Measurements from ENCODE around the gene APOOL.
"Not testable (repeated sequence)": the region's sequence is repeated elsewhere in the genome, so short reads cannot be mapped to it uniquely, and the experiment has no call there.

Gene APOOL, protein sequence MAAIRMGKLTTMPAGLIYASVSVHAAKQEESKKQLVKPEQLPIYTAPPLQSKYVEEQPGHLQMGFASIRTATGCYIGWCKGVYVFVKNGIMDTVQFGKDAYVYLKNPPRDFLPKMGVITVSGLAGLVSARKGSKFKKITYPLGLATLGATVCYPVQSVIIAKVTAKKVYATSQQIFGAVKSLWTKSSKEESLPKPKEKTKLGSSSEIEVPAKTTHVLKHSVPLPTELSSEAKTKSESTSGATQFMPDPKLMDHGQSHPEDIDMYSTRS

DNA sequence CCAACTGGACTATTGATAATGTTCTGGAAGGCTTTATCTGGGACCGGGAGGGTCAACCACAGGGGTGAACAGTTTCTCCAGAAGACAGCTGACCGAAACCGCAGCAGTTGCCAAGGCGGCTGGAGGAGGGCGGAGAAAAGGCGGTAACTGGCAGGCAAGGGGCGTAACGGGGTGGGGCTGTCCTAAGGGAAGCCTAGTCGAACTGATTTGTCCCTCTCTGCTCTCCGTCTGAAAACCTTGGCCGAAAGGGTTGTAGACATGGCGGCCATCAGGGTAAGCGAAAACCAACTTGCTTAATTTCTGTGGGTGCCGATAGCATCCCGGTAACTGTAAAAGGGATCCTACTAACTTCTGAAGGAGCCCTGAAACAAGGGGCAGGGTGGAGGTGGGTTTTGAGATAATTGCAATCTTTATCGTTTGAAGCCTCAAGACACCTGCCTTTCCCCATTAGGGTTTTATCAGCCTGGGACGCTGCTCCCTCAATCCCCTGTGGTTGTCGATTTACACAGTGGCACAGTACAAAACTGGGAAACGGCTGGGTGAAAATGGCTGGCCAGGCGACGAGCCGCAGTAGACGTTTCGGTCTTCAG, at the start of gene APOOL:
Gene APOOL (plus strand): TSS at position 223 of the 590 bp plus-strand sequence. CDS start 36 bp downstream, at position 259.
- peak; percentile 92 for DNase-seq

DNA sequence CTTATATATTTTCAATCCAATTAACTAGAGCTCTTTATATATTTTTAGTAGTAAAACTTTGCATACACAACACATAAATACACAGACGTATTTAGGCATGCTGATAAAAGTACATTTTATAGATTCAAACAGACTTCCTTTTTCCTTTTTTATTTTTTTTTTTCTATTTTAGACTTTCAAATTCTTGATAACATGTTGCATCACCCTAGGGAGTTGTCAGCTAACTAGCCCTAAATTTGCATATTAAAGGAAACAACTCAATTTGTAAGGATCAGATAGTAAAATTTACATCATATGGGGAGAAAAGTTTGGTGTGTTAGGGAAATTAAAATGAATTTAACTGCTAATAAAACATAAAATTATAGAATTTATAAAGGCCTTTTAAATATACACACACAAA, 47.4 kb upstream of the APOOL start:
- peak; percentile 2 for DNase-seq

DNA sequence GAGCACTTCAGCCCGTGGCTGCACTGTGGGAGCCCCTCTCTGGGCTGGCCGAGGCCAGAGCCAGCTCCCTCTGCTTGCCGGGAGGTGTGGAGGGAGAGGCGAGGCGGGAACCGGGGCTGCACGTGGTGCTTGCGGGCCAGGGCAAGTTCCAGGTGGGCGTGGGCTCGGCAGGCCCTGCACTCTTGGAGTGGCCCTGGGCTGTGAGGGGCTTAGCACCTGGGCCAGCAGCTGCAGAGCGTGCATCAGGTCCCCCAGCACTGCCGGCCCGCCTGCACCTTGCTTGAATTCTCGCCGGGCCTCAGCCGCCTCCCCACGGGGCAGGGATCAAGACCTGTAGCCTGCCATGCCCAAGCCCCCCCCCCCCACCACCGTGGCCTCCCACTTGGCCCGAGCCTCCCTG, 28.9 kb upstream of the APOOL start:
- no peak for DNase-seq

DNA sequence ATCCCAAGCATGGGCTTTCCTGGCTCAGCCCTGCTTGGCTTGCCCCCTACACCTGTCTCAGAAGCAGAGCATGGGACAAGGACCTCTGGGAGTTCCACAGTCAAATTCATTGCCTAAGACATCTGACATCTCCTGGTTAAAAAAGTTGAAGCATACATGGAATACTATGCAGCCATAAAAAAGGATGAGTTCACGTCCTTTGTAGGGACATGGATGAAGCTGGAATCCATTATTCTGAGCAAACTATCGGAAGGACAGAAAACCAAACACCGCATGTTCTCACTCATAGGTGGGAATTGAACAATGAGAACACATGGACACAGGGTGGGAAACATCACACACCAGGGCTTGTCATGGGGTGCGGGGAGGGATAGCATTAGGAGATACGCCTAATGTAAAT, 11.9 kb upstream of the APOOL start:
- DNase-seq = not testable (repeated sequence)

DNA sequence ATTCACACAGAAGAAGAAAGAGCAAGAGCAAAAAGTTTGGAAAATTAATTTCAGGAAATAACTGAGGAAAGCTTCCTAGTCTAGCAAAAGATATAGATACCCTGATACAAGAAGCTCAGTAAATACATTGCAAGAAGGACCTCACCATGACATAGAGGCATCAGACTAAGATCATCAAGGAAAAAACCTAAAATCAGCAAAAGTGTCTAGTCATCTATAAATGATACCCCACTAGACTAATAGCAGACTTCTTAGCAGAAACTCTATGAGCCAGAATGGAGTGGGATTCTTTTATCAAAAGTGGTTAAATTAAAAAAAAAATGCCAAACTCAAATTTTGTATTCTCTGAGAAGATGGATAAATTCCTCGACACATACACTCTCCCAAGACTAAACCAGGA, 10.5 kb upstream of the APOOL start:
- no peak for DNase-seq

DNA sequence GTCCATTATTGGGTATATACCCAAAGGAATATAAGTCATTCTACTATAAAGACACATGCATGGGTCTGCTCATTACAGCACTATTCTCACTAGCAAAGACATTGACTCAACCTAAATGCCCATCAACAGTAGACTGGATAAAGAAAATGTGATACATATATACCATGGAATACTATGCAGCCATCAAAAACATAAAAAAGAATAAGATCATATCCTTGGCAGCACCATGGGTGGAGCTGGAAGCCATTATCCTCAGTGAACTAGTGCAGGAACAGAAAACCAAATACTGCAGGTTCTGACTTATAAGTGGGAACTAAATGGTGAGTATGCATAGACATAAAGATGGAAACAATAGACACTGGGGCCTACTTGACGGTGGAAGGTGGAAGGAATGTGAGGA, 2.3 kb upstream of the APOOL start:
- DNase-seq = no peak

DNA sequence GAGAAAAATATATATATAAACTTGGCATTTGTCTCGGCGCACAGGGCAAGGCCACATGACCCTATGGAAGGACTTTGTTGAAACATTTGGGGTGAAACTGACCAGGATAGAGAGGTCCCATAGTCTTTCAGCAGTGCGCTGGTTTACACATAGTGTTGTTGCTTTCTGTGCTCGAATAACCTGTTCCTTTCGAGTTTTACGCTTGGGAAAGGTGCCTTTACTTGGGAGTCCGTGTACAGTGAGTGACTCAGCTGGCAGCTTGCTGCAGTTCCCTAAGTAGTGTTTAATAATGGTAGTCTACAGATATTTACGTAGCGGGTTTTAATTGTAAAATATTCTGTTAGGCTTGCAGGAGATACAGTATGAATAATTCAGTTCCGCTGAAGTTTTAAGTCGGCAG, 578 bp downstream of the APOOL start:
- peak; percentile 4 for DNase-seq

DNA sequence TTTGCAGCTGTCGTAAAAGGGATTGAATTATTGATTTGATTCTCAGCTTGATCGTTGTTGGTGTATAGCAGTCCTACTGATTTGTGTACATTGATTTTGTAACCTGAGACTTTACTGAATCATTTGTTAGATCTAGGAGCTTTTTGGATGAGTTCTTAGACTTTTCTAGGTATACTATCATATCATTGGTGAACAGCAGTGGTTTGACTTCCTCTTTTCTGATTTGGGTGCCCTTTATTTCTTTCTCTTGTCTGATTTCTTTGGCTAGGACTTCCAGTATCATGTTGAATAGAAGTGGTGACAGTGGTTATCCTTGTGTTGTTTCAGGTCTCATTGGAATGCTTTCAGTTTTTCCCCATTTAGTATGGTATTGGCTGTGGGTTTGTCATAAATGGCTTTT, 8.4 kb downstream of the APOOL start:
- peak; percentile 4 for DNase-seq

DNA sequence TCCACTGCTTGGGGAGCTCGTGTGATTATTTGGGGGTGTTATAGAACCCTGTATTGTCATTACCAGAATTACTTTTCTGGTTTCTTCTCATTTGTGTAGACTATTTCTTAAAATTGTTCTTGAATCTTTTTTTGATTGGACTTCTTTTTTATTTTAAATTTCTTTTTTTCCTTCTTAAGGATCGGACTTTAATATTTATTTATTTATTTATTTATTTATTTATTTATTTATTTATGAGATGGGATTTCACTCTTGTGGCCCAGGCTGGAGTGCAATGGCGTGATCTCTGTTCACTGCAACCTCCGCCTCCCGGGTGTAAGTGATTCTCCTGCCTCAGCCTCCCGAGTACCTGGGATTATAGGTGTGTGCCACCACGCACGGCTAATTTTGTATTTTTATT, 11.7 kb downstream of the APOOL start:
- DNase-seq = not testable (repeated sequence)

DNA sequence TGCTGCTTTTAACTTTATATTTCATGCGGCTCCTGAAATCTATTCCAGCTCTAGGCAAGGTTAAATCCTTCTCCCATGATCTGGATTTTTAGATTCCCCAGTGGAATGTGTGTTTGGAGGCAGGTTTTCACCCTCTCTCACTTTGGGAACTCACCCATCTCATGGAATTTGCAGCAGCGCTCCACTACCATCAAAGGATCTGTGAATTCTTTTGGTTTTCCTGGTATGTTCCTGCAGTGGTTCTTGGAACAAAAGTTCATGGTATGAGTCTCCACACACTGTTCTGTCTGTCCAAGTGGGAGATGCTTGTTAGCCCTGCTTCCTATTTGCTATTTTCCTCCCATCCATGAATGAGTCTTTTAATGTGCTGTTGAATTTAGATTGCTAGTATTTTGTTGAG, 14.0 kb downstream of the APOOL start:
- no peak for DNase-seq

DNA sequence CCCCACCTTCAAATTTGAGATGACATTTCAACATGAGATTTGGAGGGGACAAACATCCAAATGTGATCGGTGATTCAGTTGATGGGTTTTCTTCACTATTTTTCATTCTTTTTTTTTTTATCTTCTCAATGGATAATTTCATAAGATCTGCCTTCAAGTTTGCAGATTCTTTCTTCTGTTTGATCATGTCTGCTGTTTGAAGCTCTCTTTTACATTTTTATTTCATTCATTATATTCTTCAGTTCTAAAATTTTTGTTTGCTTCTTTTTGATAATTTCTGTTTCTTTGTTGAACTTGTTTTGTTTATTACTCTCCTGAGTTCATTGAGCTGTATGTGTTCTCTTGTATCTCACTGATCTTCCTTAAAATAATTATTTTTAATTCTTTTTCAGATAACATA, 14.8 kb downstream of the APOOL start:
- no peak for DNase-seq

DNA sequence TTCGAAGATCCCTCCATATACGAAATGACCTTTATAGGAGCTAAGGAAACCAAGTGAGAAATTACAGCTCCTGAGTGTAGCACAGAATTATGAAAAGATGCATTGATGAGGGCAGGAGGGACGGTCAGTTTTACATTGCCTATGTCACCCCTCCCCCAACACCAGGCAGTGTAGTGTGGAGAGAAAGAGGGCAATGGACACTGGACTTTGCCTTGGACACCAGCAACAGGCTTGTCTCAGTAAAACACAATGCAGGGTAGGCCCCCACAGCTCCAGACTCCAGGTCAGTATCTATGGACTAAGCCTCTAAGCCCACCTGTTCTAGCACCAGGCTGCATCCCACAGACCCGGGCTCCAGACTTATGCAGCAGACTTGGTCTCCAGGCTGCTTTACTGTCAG, 16.5 kb downstream of the APOOL start:
- DNase-seq = no peak

DNA sequence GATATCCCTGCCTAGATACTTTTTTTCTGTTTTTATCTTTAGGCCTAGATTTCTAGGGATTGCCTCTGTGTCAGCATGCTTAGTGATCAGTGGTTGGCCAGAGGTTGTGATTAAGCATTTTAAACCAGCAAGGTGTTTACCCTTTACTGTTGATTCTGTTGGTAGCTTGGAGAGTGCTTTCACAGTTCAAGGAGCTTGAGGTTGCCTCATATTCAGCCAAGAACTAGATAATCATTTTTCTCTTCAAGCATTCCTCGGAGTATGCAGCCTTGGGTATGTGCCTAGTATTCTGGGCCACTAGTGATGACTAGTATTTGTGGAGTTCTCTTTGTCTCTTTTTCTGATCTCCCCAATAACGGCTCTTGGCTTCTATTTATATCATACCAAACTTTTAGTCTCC, 20.4 kb downstream of the APOOL start:
- DNase-seq = peak; percentile 15

DNA sequence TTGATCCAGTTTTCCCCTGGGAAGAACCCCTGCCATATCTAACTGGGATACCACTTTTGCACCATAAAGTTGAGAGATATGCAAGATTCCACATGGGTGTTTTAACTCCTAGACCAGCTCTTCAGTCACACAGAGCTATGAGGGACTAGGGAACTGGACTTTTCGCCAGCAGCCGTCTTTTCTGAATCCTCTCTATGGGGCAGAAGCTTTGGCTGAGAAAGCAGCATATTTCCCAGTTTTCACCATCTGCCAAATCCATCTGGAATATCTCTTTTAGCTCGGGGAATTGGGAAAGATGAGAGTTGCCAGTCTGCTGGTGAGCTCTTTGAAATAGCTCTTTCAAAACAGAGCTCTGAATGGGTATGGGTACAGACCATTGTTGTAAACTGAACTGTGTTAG, 20.9 kb downstream of the APOOL start:
- DNase-seq = no peak

DNA sequence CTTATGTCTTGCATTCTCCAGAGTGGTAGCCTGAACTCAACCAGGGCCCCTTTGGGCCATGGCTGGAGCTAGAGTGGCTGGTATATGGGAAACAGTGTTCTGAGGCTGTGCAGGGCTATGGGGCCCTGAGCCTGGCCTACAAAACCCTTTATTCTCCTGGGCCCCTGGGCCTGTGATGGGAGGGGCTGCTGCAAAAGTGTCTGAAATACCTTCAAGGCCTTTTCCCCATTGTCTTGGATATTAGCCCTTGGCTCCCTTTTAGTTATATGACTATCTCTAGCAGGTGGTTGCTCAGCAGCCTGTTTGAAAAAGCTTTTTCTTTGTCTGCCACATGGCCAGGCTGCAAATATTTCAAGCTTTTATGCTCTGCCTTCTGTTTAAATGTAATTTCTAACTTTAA, 22.5 kb downstream of the APOOL start:
- DNase-seq = no peak

DNA sequence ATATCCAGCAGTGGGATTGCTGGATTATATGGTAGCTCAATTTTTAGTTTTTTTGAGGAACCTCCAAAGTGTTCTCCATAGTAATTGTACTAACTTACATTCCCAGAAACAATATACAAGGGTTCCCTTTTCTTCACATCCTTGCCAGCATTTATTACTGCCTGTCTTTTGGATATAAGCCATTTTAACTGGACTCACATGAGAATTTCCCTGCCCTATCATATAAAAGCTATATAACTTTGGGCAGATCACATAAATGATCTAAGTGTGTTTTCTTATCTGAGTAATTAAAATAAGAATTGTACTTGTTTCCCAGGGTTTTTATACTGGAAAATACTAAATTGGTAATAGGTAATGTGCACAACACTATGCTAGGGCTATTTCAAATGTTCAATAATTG, 25.4 kb downstream of the APOOL start:
- DNase-seq = no peak

DNA sequence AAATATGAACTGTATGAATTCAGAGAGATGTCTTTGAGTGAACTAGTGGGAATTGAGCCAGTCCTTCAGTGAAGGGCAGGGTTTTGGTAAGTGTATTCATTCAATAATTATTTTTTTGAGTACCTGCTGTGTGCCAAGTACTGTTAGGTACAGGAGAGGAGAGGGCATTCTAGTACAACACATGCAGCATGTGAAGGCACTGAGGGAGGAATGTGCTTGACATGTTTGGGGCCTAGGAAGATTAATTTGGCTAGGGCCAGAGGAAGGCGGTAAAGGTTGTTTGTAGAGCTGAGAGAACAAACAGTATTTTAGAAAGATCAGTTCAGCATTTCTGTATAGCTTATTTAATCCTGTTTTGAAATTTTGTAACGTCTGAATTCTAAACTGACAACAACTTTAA, 27.8 kb downstream of the APOOL start:
- DNase-seq = no peak

DNA sequence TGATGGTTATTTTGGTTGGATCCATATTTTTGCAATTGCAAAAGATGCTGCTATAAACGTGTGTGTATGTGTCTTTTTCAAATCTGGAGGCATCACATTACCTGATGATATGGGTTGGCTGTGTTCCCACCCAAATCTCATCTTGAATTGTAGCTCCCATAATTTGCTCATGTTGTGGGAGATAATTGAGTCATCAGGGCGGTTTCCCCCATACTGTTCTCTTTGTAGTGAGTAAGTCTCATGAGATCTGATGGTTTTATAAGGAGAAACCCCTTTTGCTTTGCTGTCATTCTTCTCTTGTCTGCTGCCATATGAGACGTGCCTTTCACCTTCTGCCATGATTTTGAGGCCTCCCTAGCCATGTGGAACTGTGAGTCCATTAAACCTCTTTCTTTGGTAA, 33.4 kb downstream of the APOOL start:
- peak; percentile 6 for DNase-seq

DNA sequence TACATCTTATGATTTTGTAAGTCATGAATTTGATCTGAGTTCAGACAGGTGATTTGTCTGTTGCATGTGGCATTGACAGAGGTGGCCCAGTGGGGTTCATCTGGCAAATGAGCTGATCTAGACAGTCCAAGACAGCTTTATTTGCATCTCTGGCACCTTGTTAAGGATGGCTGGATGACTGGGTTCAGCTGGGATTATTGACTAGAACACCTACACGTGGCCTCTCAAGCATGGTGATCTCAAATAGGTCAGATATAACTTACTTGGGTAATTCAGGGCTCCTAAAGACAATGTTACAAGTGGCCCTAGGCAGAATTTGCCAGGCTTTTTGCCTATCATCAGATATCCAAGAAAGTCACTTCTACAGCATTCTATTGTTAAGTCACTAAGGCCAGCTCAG, 48.0 kb downstream of the APOOL start:
- DNase-seq = no peak

DNA sequence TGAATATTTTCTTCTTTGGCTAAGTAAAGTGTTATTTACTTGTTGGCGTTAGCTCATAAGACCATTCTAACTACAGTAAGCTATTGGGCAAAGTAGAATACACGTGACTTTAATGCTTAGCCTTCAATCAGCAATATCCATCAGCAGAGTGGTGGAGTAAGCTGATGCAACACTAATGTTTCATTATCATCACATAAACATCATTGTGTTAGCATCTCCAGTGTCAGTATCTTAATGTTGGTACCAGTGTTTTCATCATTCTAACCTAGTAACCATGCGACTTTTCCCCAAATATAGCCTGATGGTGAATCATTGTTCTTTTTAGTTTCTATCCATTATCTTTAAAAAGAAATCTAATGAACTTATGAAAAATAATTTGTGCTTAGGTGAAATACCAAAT, 48.5 kb downstream of the APOOL start:
- no peak for DNase-seq

DNA sequence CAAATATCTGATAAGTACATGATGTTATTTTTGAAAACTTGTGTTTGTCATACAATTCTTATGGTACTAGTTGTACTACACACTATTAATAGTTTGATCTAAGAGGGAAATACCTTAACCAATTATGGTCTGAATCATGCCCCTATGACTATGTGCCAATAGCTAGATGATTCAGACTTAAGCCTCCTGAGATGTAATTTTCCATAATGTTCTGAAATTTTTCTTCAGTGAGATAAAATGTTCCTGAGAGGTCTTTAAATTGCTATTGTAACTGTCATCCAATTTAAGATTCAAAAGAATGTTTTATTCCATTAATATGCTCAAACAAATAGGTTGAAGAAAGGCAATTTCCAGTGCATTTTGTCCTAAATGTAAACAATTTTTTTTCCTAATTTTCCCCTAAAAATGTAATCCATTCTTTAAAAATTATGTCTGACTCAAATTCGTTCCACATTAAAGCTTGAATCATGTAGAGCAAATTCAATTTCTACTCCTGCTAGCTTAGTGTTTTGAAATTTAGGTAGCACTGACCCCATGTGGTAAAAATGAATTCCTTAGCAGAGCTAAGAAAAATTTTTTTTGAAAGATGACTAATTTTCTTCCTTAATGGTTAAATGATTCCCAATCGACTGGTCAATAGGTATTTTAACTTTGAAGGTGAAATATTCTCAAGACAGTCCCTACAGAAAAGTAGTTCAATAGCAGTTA, 49.1 kb downstream of the APOOL start:
- peak; percentile 22 for DNase-seq

DNA sequence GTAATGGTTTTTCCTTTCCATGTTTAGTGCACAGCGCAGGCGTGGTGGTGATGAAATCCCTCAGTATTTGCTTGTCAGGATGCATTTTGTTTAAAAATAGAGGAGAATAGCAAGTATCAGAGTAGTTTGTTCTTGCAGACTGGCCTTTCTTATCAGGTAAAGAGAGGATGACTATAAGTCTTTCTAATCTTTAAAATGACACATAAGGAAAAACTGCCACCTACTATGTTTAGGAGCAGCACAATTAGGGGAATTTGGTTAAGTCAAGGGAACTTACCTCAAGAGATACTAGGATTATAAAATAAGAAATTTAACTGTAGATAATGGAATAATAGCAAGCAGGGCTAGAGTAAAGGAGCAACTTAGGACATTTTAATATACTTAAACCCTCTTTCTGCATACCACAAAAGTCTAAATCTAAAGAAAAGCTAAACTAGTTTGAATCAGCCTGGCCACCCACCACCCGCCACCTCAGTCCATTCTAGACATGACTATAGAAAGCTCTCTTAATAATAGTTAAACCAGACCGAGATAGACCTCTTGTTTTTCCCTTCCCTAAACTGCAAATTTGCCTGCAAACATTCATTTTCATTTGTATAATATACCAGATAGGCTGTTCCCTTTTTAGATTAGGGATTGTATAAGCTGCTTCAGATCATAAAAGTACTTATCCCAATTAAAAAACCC, 62.0 kb downstream of the APOOL start:
- no peak for DNase-seq

DNA sequence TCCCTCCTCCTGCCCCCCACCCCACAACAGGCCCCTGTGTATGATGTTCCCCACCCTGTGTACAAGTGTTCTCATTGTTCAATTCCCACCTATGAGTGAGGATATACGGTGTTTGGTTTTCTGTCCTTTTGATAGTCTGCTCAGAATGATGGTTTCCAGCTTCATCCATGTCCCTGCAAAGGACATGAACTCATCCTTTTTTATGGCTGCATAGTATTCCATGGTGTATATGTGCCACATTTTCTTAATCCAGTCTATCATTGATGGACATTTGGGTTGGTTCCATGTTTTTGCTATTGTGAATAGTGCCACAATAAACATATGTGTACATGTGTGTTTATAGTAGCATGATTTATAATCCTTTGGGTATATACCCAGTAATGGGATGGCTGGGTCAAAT, 73.6 kb downstream of the APOOL start:
- not testable (repeated sequence) for DNase-seq

Measured in hematopoietic multipotent progenitor cell treated with erythropoietin and hydrocortisone succinate and interleukin-3 and kit ligand, for 8 days (in vitro differentiated cells).